ENCODE data around the gene CPXM2. TPM values are rescaled to one million over a fixed set of nuclear protein-coding genes. Genes with fewer than 3 reads are reported as not detected.

The CPXM2 gene
- total RNA-seq, 2 experiments from 2014 or later, result not detected

GRCh38 chr10:123841115-123841514, 50.5 kb downstream of the CPXM2 start:
- H3K4me3 Mint-ChIP-seq, result no peak overlapping the region
- no peaks in the 10 kb centered on the region for H3K4me1 Mint-ChIP-seq
- no peaks in the 10 kb centered on the region for H3K9me3 Mint-ChIP-seq
- ChIA-PET CTCF (no interaction called here), POLR2A (no interaction called here)
- DNase-seq, result no peak
- peaks cover 2% of the 10 kb centered on the region for H3K27me3 Mint-ChIP-seq
- no peak overlapping the region for H3K27ac Mint-ChIP-seq
- H3K36me3 Mint-ChIP-seq (ENCODE audit: low read depth), result no peaks in the 10 kb centered on the region

GRCh38 chr10:123840714-123841113, 50.9 kb downstream of the CPXM2 start:
- H3K36me3 Mint-ChIP-seq (ENCODE audit: low read depth), result no peaks in the 10 kb centered on the region
- peaks cover 2% of the 10 kb centered on the region for H3K27me3 Mint-ChIP-seq
- no peak overlapping the region for H3K27ac Mint-ChIP-seq
- no peaks in the 10 kb centered on the region for H3K4me1 Mint-ChIP-seq
- no peaks in the 10 kb centered on the region for H3K9me3 Mint-ChIP-seq
- POLR2A ChIA-PET, result no interaction called here
- DNase-seq, result no peak
- CTCF ChIA-PET, result interaction anchor here (0.5 kb wide), 1 partner anchor 26 kb away, joined by 6 read pairs; no protein-coding TSS in a partner anchor
- H3K4me3 Mint-ChIP-seq, result no peak overlapping the region

- no peak for DNase-seq
- no peaks in the 10 kb centered on the region for H3K4me1 Mint-ChIP-seq
- ChIA-PET CTCF (no interaction called here), POLR2A (no interaction called here)
- no peaks in the 10 kb centered on the region for H3K9me3 Mint-ChIP-seq
- no peaks in the 10 kb centered on the region for H3K27me3 Mint-ChIP-seq
- H3K27ac Mint-ChIP-seq, result no peak overlapping the region
- no peaks in the 10 kb centered on the region for H3K36me3 Mint-ChIP-seq (ENCODE audit: low read depth)
- no peak overlapping the region for H3K4me3 Mint-ChIP-seq
Observed at GRCh38 chr10:123838596-123839310, 52.9 kb downstream of the CPXM2 start.

- no peak for DNase-seq
- POLR2A ChIA-PET, result no interaction called here
- Mint-ChIP-seq H3K36me3 (ENCODE audit: low read depth) (no peaks in the 10 kb centered on the region), H3K27me3 (no peaks in the 10 kb centered on the region), H3K4me1 (no peaks in the 10 kb centered on the region), H3K4me3 (no peak overlapping the region), H3K9me3 (no peaks in the 10 kb centered on the region), H3K27ac (no peak overlapping the region)
- CTCF ChIA-PET, result no interaction called here
Observed at GRCh38 chr10:123837756-123838155, 53.9 kb downstream of the CPXM2 start.

GRCh38 chr10:123836418-123837145, 55.0 kb downstream of the CPXM2 start:
- H3K4me3 Mint-ChIP-seq, result no peak overlapping the region
- no peaks in the 10 kb centered on the region for H3K9me3 Mint-ChIP-seq
- H3K27me3 Mint-ChIP-seq, result no peaks in the 10 kb centered on the region
- H3K4me1 Mint-ChIP-seq, result no peaks in the 10 kb centered on the region
- CTCF ChIA-PET, result interaction anchor here (0.7 to 1.0 kb wide), 2 partner anchors 17 to 364 kb away, joined by 3 read pairs; no protein-coding TSS in a partner anchor
- POLR2A ChIA-PET, result no interaction called here
- no peaks in the 10 kb centered on the region for H3K36me3 Mint-ChIP-seq (ENCODE audit: low read depth)
- no peak overlapping the region for H3K27ac Mint-ChIP-seq
- DNase-seq, result no peak

- H3K36me3 Mint-ChIP-seq (ENCODE audit: low read depth), result no peaks in the 10 kb centered on the region
- no peaks in the 10 kb centered on the region for H3K4me1 Mint-ChIP-seq
- no peaks in the 10 kb centered on the region for H3K9me3 Mint-ChIP-seq
- H3K4me3 Mint-ChIP-seq, result no peak overlapping the region
- DNase-seq, result no peak
- ChIA-PET POLR2A (no interaction called here), CTCF (interaction anchor here (1.0 kb wide), 1 partner anchor 16 kb away, joined by 3 read pairs; no protein-coding TSS in a partner anchor)
- H3K27ac Mint-ChIP-seq, result no peak overlapping the region
- no peaks in the 10 kb centered on the region for H3K27me3 Mint-ChIP-seq
Observed at GRCh38 chr10:123835575-123835974, 56.0 kb downstream of the CPXM2 start.

- Mint-ChIP-seq H3K9me3 (no peaks in the 10 kb centered on the region), H3K27me3 (peaks cover 5% of the 10 kb centered on the region), H3K36me3 (ENCODE audit: low read depth) (no peaks in the 10 kb centered on the region), H3K4me1 (no peaks in the 10 kb centered on the region), H3K27ac (no peak overlapping the region), H3K4me3 (no peak overlapping the region)
- ChIA-PET CTCF (no interaction called here), POLR2A (no interaction called here)
- DNase-seq, result no peak
Observed at GRCh38 chr10:123833170-123833850, 58.3 kb downstream of the CPXM2 start.

- no peak overlapping the region for H3K4me3 Mint-ChIP-seq
- H3K36me3 Mint-ChIP-seq (ENCODE audit: low read depth), result no peaks in the 10 kb centered on the region
- POLR2A ChIA-PET, result no interaction called here
- no peak for DNase-seq
- CTCF ChIA-PET, result no interaction called here
- peaks cover 8% of the 10 kb centered on the region for H3K27me3 Mint-ChIP-seq
- no peaks in the 10 kb centered on the region for H3K4me1 Mint-ChIP-seq
- no peaks in the 10 kb centered on the region for H3K9me3 Mint-ChIP-seq
- no peak overlapping the region for H3K27ac Mint-ChIP-seq
Observed at GRCh38 chr10:123831259-123831658, 60.3 kb downstream of the CPXM2 start.

GRCh38 chr10:123821136-123821535, 70.5 kb downstream of the CPXM2 start:
- POLR2A ChIA-PET, result no interaction called here
- no peak overlapping the region for H3K27ac Mint-ChIP-seq
- peaks cover 2% of the 10 kb centered on the region for H3K27me3 Mint-ChIP-seq
- CTCF ChIA-PET, result no interaction called here
- DNase-seq, result no peak
- no peaks in the 10 kb centered on the region for H3K4me1 Mint-ChIP-seq
- no peaks in the 10 kb centered on the region for H3K36me3 Mint-ChIP-seq (ENCODE audit: low read depth)
- no peaks in the 10 kb centered on the region for H3K9me3 Mint-ChIP-seq
- no peak overlapping the region for H3K4me3 Mint-ChIP-seq

- ChIA-PET POLR2A (no interaction called here), CTCF (interaction anchor here (0.6 kb wide), 1 partner anchor 394 kb away, joined by 3 read pairs; no protein-coding TSS in a partner anchor)
- no peaks in the 10 kb centered on the region for H3K4me1 Mint-ChIP-seq
- no peak overlapping the region for H3K4me3 Mint-ChIP-seq
- H3K36me3 Mint-ChIP-seq (ENCODE audit: low read depth), result no peaks in the 10 kb centered on the region
- H3K27me3 Mint-ChIP-seq, result peaks cover 14% of the 10 kb centered on the region
- no peaks in the 10 kb centered on the region for H3K9me3 Mint-ChIP-seq
- no peak overlapping the region for H3K27ac Mint-ChIP-seq
- DNase-seq, result no peak
Observed at GRCh38 chr10:123809632-123810031, 82.0 kb downstream of the CPXM2 start.

- Mint-ChIP-seq H3K36me3 (ENCODE audit: low read depth) (no peaks in the 10 kb centered on the region), H3K4me3 (no peak overlapping the region), H3K4me1 (no peaks in the 10 kb centered on the region), H3K9me3 (no peaks in the 10 kb centered on the region), H3K27me3 (peaks cover 14% of the 10 kb centered on the region), H3K27ac (no peak overlapping the region)
- CTCF ChIA-PET, result no interaction called here
- DNase-seq, result no peak
- POLR2A ChIA-PET, result no interaction called here
Observed at GRCh38 chr10:123808906-123809305, 82.7 kb downstream of the CPXM2 start.

GRCh38 chr10:123808286-123808685, 83.3 kb downstream of the CPXM2 start:
- no peaks in the 10 kb centered on the region for H3K4me1 Mint-ChIP-seq
- no peaks in the 10 kb centered on the region for H3K9me3 Mint-ChIP-seq
- DNase-seq, result no peak
- H3K36me3 Mint-ChIP-seq (ENCODE audit: low read depth), result no peaks in the 10 kb centered on the region
- no peak overlapping the region for H3K27ac Mint-ChIP-seq
- ChIA-PET POLR2A (no interaction called here), CTCF (no interaction called here)
- H3K4me3 Mint-ChIP-seq, result no peak overlapping the region
- H3K27me3 Mint-ChIP-seq, result peaks cover 11% of the 10 kb centered on the region

GRCh38 chr10:123807444-123808035, 84.1 kb downstream of the CPXM2 start:
- POLR2A ChIA-PET, result no interaction called here
- H3K4me1 Mint-ChIP-seq, result no peaks in the 10 kb centered on the region
- CTCF ChIA-PET, result no interaction called here
- H3K36me3 Mint-ChIP-seq (ENCODE audit: low read depth), result no peaks in the 10 kb centered on the region
- peaks cover 11% of the 10 kb centered on the region for H3K27me3 Mint-ChIP-seq
- no peak overlapping the region for H3K4me3 Mint-ChIP-seq
- no peak overlapping the region for H3K27ac Mint-ChIP-seq
- DNase-seq, result no peak
- no peaks in the 10 kb centered on the region for H3K9me3 Mint-ChIP-seq

All from activated CD4-positive, alpha-beta T cell treated with anti-CD3 and anti-CD28 coated beads, Interleukin-2, amount 10 ng/mL, durations not matched to agents 7 days and 5 days (primary cell).